NCI-H2029 treated with DMSO at 0.1 percent for 48 hours (cell line): ENCODE data around the gene DST.

Experiments
- DNase-seq: peaks from one replicate; lab custom pipeline; 2025; lab: John Stamatoyannopoulos, UW

The DST gene

DNA sequence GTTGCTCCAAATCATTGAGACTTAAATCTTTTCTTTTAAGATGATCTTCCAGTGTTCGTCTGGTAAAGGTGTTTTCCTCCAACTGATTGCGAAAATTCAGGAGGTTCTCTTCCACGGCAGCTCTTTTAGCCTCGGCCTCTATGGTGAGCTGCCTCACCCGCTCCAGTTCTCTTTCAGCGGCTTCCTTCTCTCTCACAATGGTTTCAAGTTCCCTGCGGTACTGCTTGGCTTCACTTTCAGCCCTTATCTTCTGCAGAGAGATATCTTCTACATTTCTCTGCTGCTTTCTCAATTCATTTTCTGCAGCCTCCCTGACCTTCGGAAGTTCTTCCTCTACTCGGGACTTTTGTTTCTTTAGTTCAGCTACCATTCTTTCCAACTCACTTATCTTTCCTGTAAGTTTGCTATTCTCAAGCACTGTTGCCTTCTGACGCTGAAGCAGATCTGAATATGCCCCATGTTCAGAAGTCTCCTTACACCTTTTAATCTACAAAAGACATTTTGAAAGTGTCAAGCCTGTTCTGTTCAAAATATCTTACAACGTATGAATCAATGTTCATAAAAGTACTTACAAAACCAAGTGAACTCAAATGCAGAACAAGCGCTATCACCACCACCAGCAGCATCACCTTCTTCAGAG is 22.3 kb downstream of the DST start:
- DNase-seq: no peak

DNA sequence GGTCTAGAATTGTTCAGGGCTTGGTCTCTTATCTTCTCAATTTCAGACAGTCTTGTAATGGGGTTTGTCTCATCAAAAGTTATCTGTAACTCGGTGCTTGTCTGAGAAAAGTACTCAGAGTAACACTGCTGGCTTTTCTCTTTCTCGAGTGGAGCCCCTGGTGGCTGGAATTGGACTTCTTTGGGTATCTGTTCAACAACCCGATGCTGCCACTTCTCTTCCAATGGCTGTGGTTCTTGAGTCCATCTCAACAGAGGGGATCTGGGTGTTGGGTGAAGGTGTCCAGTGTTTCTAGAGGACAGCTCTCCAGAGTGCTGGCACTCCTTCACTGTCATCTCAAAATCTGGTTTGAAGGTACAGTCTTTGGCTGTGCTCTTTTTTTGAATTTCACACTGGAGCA is 24.6 kb downstream of the DST start:
- no peak for DNase-seq

DNA sequence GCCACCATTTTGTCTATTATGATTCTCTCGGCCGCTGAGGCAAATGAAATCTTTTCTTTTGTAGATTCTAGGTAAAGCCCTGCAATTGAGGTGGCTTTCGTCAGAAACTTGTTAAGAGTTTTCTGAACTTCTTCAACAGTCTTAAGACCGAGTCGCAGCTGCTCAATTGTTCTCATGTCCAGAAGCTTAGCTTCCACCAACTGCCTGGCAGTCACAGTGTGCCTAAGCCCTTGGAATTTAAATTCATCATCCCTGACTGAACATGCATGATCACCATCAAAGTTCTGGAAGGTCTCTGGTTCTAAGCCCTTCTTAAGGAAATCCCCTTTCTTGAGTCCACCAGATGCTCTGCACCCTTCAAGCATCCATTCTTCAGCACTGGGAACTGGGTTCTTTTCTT is 25.7 kb downstream of the DST start:
- DNase-seq: no peak

DNA sequence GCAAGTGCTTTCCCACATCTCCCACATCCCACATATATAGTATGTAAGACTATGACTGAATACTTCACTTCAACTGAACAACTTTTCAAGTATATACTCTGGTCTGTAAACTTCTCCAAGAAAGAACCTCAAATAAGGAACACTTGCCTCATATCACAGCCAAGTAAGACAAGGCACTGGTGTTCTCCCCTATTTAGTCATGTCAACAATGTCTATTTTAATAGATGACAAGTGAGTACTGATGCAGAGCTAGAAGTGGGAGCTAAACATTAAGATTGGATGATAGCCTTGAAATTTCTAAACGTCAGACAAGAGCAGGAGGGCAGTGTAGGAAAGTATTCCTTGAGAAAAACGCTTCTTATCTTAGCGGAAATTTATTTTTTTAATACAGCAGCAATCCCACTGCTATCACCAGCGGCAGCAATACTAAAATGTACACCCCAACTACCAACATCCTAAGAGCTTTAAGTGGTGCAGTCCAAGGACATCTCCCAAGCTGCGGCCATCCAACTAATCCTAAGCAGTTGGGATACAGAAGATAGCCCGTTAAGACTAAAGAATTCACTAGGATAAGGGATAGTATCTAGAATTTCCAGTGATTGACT is 29.3 kb downstream of the DST start:
- no peak for DNase-seq

DNA sequence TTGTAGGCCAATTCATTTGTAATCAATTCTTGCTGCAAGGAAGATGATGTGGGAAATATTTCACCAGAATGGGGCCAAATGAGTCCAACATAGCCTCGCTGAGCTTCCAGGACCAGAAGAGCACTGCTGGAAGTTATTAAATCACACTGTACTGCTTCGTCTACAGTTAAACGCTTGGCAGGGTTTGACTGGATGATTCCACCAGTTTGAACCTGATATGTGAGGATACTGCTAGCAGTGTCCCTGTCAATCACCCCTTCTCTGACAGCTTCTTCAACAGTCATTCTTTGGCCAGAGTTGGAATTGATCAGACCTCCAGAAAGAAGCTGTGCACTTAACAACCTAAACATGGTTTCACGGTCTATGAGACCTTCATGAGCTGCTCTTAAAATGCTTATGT is 34.4 kb downstream of the DST start:
- no peak for DNase-seq

DNA sequence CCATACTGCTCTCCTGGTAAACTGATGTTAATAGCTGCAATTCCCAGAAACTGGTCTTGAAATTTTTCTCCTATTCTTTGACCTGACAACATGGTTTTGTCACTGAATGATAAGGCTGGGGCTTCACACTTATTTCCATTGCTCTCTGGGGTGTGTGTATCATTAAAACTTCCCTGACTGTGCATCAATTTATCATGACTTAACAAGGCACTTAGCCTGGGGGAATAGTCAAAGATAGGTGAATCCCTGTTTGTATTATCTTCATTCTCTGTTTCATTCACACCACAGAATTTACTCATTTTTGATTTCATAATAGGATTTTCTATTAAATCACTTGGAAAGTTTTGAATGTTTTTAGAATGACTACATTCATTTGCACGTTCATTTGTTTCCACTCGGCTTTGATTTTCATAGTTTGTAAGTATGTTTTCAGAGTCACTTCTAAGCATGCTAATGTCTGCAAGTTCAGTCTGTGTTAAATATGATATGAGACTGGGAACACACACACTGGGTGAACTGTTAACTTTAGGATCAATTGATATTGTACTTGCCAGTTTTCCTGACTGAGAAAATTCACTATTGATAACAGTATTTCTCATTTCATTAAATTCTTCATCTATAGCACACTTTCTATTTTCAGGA is 35.5 kb downstream of the DST start:
- no peak for DNase-seq

DNA sequence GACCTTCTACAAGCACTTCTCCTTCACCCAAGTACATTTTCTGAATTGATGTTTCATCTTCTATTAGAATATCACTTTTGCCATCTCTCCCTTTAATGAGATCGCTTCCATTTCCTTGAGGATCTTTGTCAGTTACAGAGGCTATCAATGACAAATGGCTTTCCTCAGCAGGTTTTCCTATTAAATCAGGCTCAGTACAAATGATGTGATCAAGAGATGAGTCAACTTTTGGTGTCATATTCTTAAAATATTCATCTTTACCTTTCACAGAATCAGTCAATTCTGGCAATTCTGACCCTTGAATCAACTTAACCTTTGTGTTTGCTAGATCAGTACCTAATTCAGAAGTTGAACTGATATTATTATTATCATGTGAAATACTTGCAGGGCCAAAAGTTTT is 37.3 kb downstream of the DST start:
- DNase-seq: no peak

DNA sequence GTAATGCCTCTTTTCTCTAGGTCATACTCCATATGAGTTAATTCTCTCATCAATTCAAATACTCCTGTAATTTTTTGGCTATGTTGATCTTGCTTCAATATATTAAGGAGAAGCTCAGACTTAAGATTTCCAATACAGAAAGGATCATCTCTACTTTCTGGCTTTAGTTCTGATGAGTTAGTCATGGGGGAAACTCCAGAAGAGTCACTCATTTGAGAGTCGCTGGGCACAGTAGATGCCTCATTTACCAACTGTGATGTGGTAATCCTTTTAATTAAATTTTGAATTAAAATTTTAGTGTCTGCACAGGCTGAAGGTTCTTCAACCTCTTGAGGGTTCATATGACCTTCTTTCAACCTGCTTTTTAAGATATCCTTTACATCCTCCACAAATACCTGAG is 38.5 kb downstream of the DST start:
- DNase-seq: no peak

DNA sequence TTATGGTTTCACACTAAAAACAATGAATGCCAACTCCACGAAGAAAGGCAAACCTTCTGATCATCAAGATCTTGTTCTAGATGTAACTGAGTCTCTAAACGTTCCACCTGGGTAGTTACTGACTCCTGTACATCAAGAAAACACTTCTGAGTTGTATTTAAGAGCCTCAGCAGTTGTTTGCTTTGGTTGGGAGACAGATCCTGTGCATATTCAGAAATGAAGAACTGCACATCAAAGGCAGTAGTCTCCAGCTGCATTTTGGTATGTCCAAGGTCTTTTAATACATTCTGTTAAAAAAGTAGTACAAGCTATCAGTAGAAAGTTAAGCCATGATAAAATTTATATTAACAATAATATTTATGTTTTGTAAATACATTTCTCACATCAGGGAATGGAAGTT is 41.3 kb downstream of the DST start:
- DNase-seq: no peak

DNA sequence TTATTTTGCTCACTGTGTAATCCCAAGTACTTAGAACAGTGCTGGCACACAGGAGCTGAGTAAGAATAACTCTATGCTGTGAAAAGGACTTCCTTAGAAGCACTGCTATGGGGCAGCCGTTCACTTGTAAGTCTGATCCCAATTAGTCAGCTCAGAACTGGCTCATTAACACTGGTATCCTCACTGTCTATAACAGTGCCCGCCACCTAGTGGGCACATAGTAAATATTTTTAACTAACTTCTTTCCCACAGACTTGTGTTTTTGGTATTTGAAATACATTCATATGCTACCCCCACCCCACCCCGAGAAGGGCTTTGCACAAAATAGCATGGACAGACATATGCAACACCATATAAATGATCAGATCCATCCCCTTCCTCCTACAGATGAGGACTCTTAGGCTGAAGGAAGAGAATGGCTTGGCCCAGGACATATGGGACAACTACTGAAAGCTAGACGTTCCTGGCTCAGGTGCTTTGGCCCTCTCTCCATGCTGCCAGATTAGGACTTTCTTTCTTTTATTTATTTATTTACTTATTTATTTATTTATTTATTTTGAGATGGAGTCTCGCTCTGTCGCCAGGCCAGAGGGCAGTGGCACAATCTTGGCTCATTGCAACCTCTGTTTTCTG is 47.1 kb downstream of the DST start:
- peak; percentile 52 for DNase-seq

DNA sequence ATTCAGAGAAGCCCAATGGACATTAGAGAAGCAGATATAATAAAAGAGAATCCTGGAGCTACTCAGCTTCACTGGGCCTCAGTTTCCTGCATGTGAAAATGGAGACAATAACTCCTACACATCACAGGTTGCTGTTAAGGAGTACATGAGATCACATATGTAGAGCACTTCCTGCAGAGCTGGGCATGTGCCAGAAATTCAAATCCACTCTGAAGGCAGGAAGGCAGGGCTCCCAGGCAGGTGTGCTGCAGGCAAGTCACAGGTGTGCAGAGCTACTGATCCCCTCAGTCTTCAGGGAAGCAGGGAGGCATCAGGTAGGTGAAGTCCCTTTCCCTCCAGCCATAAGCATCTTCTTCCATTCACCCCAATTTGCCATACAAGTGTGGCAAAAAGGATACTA is 48.0 kb downstream of the DST start:
- DNase-seq: peak; percentile 54

DNA sequence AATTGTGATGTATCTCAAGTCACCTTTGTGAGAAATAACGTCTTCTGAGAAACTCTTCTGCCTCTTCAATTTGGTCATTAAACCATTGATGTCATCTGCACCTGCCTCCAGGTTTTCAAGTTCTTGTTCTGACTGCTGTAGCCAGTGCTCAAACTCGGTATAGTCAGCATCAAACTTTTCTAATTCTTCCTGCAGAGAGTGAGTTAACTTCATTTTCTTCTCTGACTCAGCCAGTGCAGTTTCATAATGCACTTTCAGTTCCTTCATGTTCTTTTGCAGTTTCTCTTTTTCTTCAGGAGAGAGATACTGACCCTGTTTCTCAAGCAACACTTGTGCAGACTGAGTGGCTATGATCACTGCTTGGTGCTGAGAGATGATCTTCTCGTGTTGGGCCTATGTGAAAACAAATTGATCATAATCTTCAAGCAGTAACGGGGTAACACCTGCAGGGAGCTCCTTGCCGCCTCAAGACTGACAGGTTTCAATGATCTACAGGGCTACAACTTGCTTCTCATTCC is 48.8 kb downstream of the DST start:
- no peak for DNase-seq

DNA sequence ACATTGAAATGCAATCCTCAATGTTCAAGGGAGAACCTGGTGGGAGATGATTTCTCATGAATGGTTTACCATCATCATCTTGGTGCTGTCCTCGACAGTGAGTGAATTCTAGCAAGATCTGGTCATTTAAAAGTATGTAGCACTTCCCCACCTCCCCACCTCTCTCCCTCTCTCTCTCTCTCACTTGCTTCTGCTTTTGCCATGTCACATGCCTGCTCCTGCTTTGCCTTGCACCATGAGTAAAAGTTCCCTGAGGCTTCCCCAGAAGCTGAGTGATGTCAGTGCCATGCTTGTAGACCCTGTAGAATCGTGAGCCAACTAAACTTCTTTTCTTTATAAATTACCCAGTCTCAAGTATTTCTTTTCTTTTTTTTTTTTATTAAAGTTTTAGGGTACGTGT is 60.5 kb downstream of the DST start:
- no peak for DNase-seq

DNA sequence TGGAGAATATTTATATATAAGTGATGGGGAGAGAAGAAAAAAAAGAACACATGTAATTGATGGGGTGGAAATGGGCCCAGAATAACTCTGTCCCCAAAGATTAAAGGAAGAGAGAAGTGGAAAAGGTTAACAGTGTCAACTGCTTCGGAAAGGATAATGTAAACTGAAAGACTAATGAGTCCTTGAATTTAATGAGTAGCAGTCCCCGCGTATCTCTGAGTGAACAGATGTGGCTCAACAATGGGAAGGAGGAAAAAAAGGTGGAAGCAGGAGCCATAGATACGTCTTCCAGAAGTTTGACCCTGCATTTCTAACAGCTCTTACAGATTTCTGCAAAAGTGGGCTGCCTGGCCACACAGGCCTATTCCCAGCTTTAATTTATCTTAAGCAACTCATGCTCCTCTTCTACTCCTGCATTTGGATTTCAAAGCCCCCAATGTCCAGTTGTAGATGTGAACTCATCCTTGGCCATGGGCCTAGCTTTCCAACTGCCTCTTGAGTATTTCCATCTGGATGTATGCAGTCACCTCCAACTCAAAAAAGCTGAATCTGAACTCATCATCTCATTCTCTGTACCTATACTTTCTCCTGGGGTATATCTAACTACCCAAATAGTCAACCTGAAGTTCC is 61.3 kb downstream of the DST start:
- no peak for DNase-seq

DNA sequence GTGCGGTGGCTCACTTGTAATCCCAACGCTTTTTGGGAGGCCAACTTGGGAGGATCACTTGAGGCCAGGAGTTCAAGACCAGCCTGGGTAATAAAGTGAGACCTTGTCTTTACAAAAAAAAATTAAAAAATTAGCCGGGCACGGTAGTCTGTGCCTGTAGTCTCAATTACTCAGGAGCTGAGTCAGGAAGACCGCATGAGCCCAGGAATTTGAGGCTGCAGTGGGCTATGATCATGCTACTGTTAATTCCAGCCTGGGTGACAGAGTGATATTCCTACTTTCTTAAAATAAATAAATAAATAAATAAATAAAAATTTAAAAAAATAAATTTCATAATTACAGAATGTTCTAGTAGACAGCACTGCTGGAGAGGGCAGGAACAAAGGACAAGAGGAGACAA is 62.4 kb downstream of the DST start:
- no peak for DNase-seq

DNA sequence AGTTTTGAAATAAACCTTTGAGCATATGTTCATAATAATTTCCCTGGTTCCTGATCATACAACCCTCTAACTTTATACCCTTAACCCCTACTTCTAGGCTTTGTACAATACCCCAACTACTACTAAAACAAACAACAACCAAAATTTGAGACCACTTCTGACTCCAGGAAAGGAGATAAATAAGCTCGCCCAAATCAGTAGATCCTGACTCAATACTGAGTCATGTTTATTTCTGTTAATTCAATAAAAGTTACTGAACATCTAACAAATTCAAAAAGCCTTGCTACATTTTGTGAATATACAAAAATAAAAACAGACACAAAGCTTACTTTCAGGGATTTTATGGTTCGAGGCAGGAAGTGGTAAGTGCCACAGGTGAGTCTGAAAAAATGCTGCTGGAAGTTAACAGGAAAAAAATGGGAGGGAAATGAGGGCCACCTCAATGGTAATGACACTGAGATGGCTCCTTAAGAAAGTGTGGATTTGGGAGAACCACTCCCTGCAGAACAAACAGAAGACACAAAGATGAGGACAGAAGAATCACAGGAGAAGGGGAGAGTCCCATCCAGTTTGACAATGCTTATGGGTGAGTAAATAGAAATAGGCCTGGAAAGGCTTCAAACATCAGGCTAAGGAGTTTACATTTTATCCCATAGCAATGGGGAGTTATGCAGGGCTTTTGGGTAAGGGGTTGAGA is 63.4 kb downstream of the DST start:
- no peak for DNase-seq

DNA sequence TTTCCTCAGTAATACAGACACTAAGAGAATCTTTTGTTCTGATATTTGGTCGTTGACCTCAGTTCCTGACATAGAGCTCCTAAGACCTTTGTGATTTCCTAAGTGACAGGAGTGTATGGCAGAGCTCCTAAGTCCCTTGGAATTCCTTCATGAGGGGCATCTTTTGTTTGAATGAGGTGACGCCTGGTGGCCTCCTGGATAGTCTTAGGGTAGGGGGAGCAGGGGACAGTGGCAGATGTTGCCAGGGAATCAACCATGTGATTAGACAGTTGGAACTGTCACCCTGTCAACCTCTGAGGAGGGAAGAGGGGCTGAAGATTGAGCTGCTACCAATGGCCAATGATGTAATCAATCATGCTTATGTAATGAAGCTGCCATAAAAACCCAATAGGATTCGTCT is 67.0 kb downstream of the DST start:
- no peak for DNase-seq

DNA sequence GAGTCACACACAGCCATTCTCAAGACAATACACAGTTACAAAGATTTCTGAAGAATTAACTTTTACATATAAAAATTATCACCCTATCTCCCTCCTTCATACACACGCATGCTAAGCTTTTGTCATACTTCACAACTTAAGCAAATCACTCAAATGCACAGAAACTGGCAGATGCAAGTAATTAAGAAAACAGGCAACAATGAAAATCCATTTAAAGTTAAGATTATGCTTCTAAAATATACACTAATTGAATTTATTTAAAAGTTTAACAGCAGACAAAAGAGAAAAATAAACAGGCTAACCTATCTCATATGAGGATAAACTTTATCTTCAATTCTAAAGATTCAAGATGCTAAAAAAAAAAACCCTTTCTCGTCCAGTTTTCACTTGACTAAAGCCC is 68.4 kb downstream of the DST start:
- DNase-seq: no peak

DNA sequence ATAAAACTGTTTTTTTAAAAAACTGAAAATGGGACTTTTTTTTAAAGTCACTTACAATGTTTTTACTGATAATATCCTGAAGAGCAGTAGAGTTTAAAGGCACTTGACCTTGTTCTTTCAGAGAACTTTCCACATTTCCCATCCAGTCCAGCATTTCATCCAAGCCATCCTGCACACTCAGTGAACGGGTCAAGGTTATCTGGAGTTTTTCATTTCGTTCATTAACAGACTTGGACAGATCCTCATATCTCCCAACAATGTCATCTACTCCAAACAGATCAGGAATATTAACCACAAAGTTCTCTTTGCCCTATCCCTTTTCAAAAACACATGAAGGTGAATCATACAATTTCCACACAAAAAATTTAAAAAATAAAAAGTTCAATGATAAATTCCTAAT is 69.1 kb downstream of the DST start:
- DNase-seq: no peak

DNA sequence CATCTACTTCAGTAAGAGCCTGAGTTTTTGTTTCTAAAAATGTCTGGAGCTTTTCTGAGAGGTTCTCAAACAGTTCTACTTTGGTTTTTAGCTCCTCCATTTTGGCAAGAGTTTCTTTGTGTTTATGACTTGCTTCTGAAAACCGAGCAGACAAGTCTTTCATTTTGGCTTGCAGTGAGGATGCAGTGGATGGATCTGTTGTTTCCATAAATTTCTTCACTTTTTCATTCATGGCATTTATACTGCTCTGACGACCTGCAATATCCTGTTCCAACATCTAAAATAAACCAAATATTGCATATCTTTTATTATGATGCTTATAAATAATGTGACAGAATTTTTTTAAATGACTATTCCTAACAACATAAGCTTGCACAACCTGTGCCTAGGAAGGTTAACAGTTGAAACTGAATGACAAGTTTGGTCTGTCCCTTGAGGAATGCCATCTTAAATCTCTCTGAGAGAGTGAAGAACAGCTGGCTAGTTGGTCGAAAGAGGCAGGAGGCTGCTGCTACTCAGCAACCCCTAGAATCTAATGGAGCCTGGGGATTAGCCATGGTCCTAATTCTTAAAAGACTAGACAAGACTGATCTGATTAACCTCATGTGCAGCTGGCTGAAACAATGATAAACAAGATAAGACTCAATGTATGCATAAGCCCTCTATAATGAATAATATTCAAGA is 69.8 kb downstream of the DST start:
- DNase-seq: no peak

DNA sequence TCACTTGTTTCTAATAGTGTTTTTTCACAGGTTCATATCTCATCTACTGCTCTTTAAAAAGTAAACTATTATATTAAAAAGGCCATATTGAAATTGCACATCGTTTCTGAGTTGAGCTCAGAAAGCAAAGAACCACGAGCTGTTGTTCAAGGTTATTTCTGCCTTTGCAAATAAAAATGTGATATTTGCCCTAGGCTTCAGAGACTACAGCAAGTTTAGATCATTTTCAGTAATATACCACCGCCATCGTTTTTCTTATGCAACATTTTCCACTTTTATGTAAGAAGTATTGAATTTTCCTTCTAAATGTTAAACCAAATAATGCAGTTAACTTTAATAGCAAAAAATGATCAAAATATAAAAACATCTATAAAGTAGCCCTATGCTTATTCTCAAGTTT is 71.1 kb downstream of the DST start:
- no peak for DNase-seq
